ENCODE measurements around the gene SLC12A4. TPM values are rescaled to one million over a fixed set of nuclear protein-coding genes. Genes with fewer than 3 reads are reported as not detected.

The SLC12A4 gene
- total RNA-seq, 2 experiments from 2014 or later: 32.5 to 38.0 TPM

- TF ChIP-seq CTCF (IDR thresholded peaks at IDR 0.05): no peak
- Mint-ChIP-seq H3K9me3 (no peaks in the 10 kb centered on the region), H3K27me3 (no peaks in the 10 kb centered on the region), H3K36me3 (ENCODE audit: low read depth) (peaks cover 1% of the 10 kb centered on the region), H3K4me3 (no peak overlapping the region), H3K27ac (no peak overlapping the region), H3K4me1 (ENCODE audit: low read depth) (peaks cover 18% of the 10 kb centered on the region)
- ATAC-seq: no peak
- CTCF ChIA-PET: no interaction called here
- POLR2A ChIA-PET: interaction anchor here (1.3 kb wide), 1 partner anchor 17 kb away, joined by 3 read pairs; no protein-coding TSS in a partner anchor
- no peak for DNase-seq
- intact Hi-C loops (cut with micrococcal nuclease): no loop called here
Measured at GRCh38 chr16:67971111-67971510, 2.7 kb upstream of the SLC12A4 start.

- no peak for DNase-seq
- POLR2A ChIA-PET: interaction anchor here (0.6 to 2.0 kb wide), 6 partner anchors 15 to 136 kb away, joined by 3 to 7 read pairs (median 4); no protein-coding TSS in a partner anchor
- H3K4me3 Mint-ChIP-seq: peak overlapping the region; percentile 95
Measured at GRCh38 chr16:67969254-67970039, 1.0 kb upstream of the SLC12A4 start.

GRCh38 chr16:67967958-67968399 is 458 bp downstream of the SLC12A4 start:
- POLR2A ChIA-PET: interaction anchor here (0.7 to 2.0 kb wide), 5 partner anchors 16 to 134 kb away, joined by 3 to 7 read pairs (median 4); partner anchors contain the start of genes DDX28 and DUS2
- H3K9me3 Mint-ChIP-seq: no peaks in the 10 kb centered on the region
- DNase-seq (peak; percentile 42), ATAC-seq (peak; percentile 5)
- no peaks in the 10 kb centered on the region for H3K27me3 Mint-ChIP-seq
- peaks cover 18% of the 10 kb centered on the region for H3K4me1 Mint-ChIP-seq (ENCODE audit: low read depth)
- peak overlapping the region; percentile 93 for H3K27ac Mint-ChIP-seq
- no peak for TF ChIP-seq CTCF (IDR thresholded peaks at IDR 0.05)
- peak overlapping the region; percentile 95 for H3K4me3 Mint-ChIP-seq
- intact Hi-C loops (cut with micrococcal nuclease): no loop called here
- peaks cover 3% of the 10 kb centered on the region for H3K36me3 Mint-ChIP-seq (ENCODE audit: low read depth)
- CTCF ChIA-PET: interaction anchor here (1.5 to 2.1 kb wide), 2 partner anchors 84 to 151 kb away, joined by 3 to 7 read pairs; partner anchors contain the start of gene NRN1L

More at GRCh38 chr16:67969254-67970039, 1.0 kb upstream of the SLC12A4 start:
- CTCF ChIA-PET: interaction anchor here (1.0 to 1.8 kb wide), 4 partner anchors 11 to 71 kb away, joined by 3 to 11 read pairs (median 5); partner anchors contain the start of gene DPEP3
- H3K4me1 Mint-ChIP-seq (ENCODE audit: low read depth): peaks cover 18% of the 10 kb centered on the region
- H3K9me3 Mint-ChIP-seq: no peaks in the 10 kb centered on the region
- peak overlapping the region; percentile 90 for H3K27ac Mint-ChIP-seq
- no peaks in the 10 kb centered on the region for H3K27me3 Mint-ChIP-seq
- intact Hi-C loops (cut with micrococcal nuclease): no loop called here
- peaks cover 1% of the 10 kb centered on the region for H3K36me3 Mint-ChIP-seq (ENCODE audit: low read depth)
- TF ChIP-seq CTCF (IDR thresholded peaks at IDR 0.05): no peak
- no peak for ATAC-seq

- intact Hi-C loops (cut with micrococcal nuclease): no loop called here
- H3K27me3 Mint-ChIP-seq: no peaks in the 10 kb centered on the region
- CTCF ChIA-PET: interaction anchor here (1.0 to 2.1 kb wide), 3 partner anchors 25 to 151 kb away, joined by 3 to 7 read pairs (median 4); partner anchors contain the start of gene NRN1L
- POLR2A ChIA-PET: interaction anchor here (1.0 to 2.5 kb wide), 6 partner anchors 25 to 73 kb away, joined by 3 to 12 read pairs (median 4); partner anchors contain the start of genes DDX28, DUS2 and PSMB10
- peak overlapping the region; percentile 93 for H3K27ac Mint-ChIP-seq
- peaks cover 8% of the 10 kb centered on the region for H3K36me3 Mint-ChIP-seq (ENCODE audit: low read depth)
- peaks cover 18% of the 10 kb centered on the region for H3K4me1 Mint-ChIP-seq (ENCODE audit: low read depth)
- no peaks in the 10 kb centered on the region for H3K9me3 Mint-ChIP-seq
- peak; percentile 15 for ATAC-seq
- TF ChIP-seq CTCF (IDR thresholded peaks at IDR 0.05): no peak
- H3K4me3 Mint-ChIP-seq: peak overlapping the region; percentile 95
- DNase-seq: peak; percentile 68
Measured at GRCh38 chr16:67967183-67967957, 1.1 kb downstream of the SLC12A4 start.
